GM12878 (cell line): ENCODE results near the gene NR0B1. TPM values are rescaled to one million over a fixed set of nuclear protein-coding genes. Genes with fewer than 3 reads are reported as not detected.

Source experiments
- ATAC-seq: fragments of 200-7000 bp; cut with Tn5 transposase; 3 replicates; pipeline ENCODE4 v1.9.1; 2020; ENCODE audit warnings: mild to moderate bottlenecking, moderate library complexity
- BruUV-seq: library from RNA; stranded (reverse); fragments of 400-500 nt; replicated peaks from 2 replicates; lab custom pipeline; 2021; lab: Mats Ljungman, UMichigan
- CTCF ChIA-PET: fragments of 300-600 bp; sonication (Branson Sonifier 250); formaldehyde crosslinking; extraction: SDS; loops from one replicate; lab custom pipeline; 2021; ENCODE audit warnings: inconsistent platforms; lab: Yijun Ruan, JAX
- POLR2A ChIA-PET: fragments of 350-600 bp; formaldehyde crosslinking; extraction: SDS; loops from one replicate; lab custom pipeline; 2021; ENCODE audit warnings: inconsistent platforms; lab: Charles Lee
- RAD21 ChIA-PET: fragments of 300-600 bp; sonication (Branson Sonifier 250); formaldehyde crosslinking; loops from one replicate; lab custom pipeline; 2023; ENCODE audit warnings: antibody characterized with exemption; ENCODE audit not compliant: unreplicated experiment; lab: Charles Lee
- SMC1A ChIA-PET: fragments of 300-600 bp; sonication (Branson Sonifier 250); formaldehyde crosslinking; loops from one replicate; lab custom pipeline; 2023; ENCODE audit not compliant: unreplicated experiment, uncharacterized antibody; lab: Charles Lee
- DNase-seq: peaks from one replicate; pipeline ENCODE4 v3.0.0-alpha.2; 2011; ENCODE audit warnings: low read depth, low spot score
- FAIRE-seq: peaks from 3 replicates; lab custom pipeline; 2011; peaks lifted over from hg19 to GRCh38; lab: Jason Lieb, UNC
- H2AFZ ChIP-seq: 2 replicates; pipeline ENCODE4 v1.6.0; 2011; ENCODE audit warnings: low read depth, low read length, control low read depth; ENCODE audit not compliant: control insufficient read depth
- H3K27ac ChIP-seq: 2 replicates; pipeline ENCODE4 v1.5.1; 2011; ENCODE audit warnings: control low read depth; ENCODE audit not compliant: control insufficient read depth, insufficient read depth
- H3K27me3 ChIP-seq, 2 experiments: replicated peaks in 1 of 2; 2 replicates each; pipeline versions ENCODE4 v1.6.0 to v1.6.1; 2011; ENCODE audit warnings: low read length in 1 of 2; ENCODE audit not compliant: control insufficient read depth in 2 of 2, insufficient read depth in 2 of 2
- H3K36me3 ChIP-seq, 2 experiments: 2 replicates each; pipeline ENCODE4 v1.5.1; 2011; ENCODE audit warnings: low read length in 1 of 2; ENCODE audit not compliant: control insufficient read depth in 2 of 2, insufficient read depth in 2 of 2
- H3K4me1 ChIP-seq: 2 replicates; pipeline ENCODE4 v1.6.1; 2011; ENCODE audit warnings: mild to moderate bottlenecking, low read length, moderate library complexity, mixed read lengths; ENCODE audit not compliant: control insufficient read depth, insufficient read depth
- H3K4me2 ChIP-seq: 2 replicates; pipeline ENCODE4 v1.6.0; 2011; ENCODE audit warnings: control low read depth; ENCODE audit not compliant: control insufficient read depth, insufficient read depth
- H3K4me3 ChIP-seq: fragments of 200-600 bp; sonication (generic); 2 replicates; pipeline ENCODE4 v1.5.1; 2016
- H3K79me2 ChIP-seq: 2 replicates; pipeline ENCODE4 v1.6.0; 2011; ENCODE audit warnings: low read length; ENCODE audit not compliant: control insufficient read depth, insufficient read depth
- H3K9ac ChIP-seq: 2 replicates; pipeline ENCODE4 v1.8.0; 2011; ENCODE audit warnings: low read length, control low read depth, mixed read lengths; ENCODE audit not compliant: control insufficient read depth, insufficient read depth
- H3K9me3 ChIP-seq: replicated peaks from 3 replicates; pipeline ENCODE4 v1.5.1; 2011; ENCODE audit warnings: mild to moderate bottlenecking, low read length; ENCODE audit not compliant: control insufficient read depth, insufficient read depth
- H4K20me1 ChIP-seq: 2 replicates; pipeline ENCODE4 v1.6.0; 2011; ENCODE audit not compliant: control insufficient read depth, insufficient read depth
- CTCF ChIP-seq, 3 experiments: IDR thresholded peaks in 2 of 3; conservative IDR thresholded peaks in 1 of 3; 2 replicates each; pipeline ENCODE4 v1.5.1; 2011; ENCODE audit warnings: low read depth in 3 of 3, low read length in 3 of 3, mild to moderate bottlenecking in 3 of 3, control low read depth in 2 of 3, moderate library complexity in 2 of 3, inconsistent platforms in 1 of 3, mixed read lengths in 1 of 3; ENCODE audit not compliant: control insufficient read depth in 2 of 3, insufficient read depth in 1 of 3; ENCODE audit errors: extremely low read depth in 1 of 3
- PAX8 ChIP-seq: fragments of 450-650 bp; IDR thresholded peaks from 2 replicates; pipeline ENCODE4 v1.6.1; 2017; ENCODE audit warnings: mild to moderate bottlenecking, moderate library complexity
- RFX5 ChIP-seq: IDR thresholded peaks from 2 replicates; pipeline ENCODE4 v1.6.1; 2011; ENCODE audit warnings: low read depth, low read length, improper control_type of control experiment
- TCF3 ChIP-seq: IDR thresholded peaks from 2 replicates; pipeline ENCODE4 v1.6.1; 2012; ENCODE audit warnings: low read depth, mild to moderate bottlenecking, low read length, borderline replicate concordance; ENCODE audit not compliant: insufficient read depth
- USF2 ChIP-seq: IDR thresholded peaks from 2 replicates; pipeline ENCODE4 v1.6.1; 2011; ENCODE audit warnings: low read depth, low read length, improper control_type of control experiment, borderline replicate concordance
- ZNF622 ChIP-seq: fragments of 450-650 bp; IDR thresholded peaks from 2 replicates; pipeline ENCODE4 v1.6.1; 2017; ENCODE audit warnings: mild to moderate bottlenecking, inconsistent platforms
- WGBS: methylation state at CpG from one replicate; pipeline ENCODE4 v1.1.6; 2016; ENCODE audit warnings: low lambda C conversion rate; ENCODE audit not compliant: insufficient replicate concordance, insufficient coverage; ENCODE audit errors: missing lambda C conversion rate; 5-methylcytosine and 5-hydroxymethylcytosine counted together
- in situ Hi-C: fragments of 300-500 bp; cut with MboI; formaldehyde crosslinking; loops from 9 replicates; pipeline ENCODE4 v1.14.3; 2018; ENCODE audit warnings: mixed read lengths
- intact Hi-C: fragments of 100-400 bp; cut with micrococcal nuclease; formaldehyde crosslinking; loops from one replicate; pipeline ENCODE4 v1.14.2; 2022; ENCODE audit not compliant: unreplicated experiment
- polyA plus RNA-seq, 11 experiments: library from polyadenylated mRNA; depleted of rRNA in 4 of 11; unstranded in 6 of 11; stranded (reverse) in 5 of 11; fragments of >200 nt; fragmentation: Nextera tagmentation in 4 of 11; fragmentation: Illumina TruSeq in 1 of 11; extraction: Ambion mirVana in 4 of 11; extraction: Trizol in 1 of 11; gene quantifications; 1 replicate in 1 of 11; 2 replicates in 10 of 11; pipeline versions ENCODE4 v1.2.1 to v1.2.3, GENCODE V29; 2011 to 2016; ENCODE audit warnings: inconsistent platforms in 2 of 11, missing spikeins in 2 of 11, low read depth in 1 of 11
- total RNA-seq, 4 experiments: library from RNA; depleted of rRNA in 3 of 4; stranded (reverse); fragments of >200 nt in 3 of 4; fragmentation: Illumina TruSeq in 1 of 4; extraction: Trizol in 1 of 4; gene quantifications; 2 replicates each; pipeline versions ENCODE4 v1.2.1 to v1.2.3, GENCODE V29; 2013 to 2021
- TF ChIP-seq, protein P1 (sequence below): fragments of 450-650 bp; formaldehyde crosslinking; IDR thresholded peaks from 2 replicates; pipeline ENCODE4 v1.5.0; 2022; ENCODE audit warnings: mild to moderate bottlenecking, missing genetic modification characterization

NR0B1 gene
- total and polyA plus RNA-seq, 10 of the 15 experiments (the other 5 are each of a cell fraction or from before 2014, with no cell fraction given): not detected

DNA sequence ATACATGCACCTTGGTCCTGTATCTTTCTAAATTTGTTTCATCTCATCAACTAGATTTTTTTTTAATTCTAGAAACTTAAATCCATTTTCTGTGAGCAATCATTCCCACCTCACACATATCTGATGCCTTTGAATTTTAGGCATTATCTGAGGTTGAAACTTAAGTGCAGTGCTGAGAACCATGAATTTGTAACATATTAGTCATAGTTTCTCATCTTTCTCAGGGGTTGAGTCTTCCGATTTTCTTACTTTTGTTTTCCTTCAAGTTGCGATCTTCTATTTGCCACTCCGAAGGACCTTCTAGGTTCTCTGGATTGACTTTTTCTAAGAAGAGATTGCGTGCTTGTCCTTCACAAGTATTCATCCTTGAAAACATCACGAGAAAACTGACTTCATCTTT, 3.7 kb upstream of the NR0B1 start:
- TF ChIP-seq TCF3 (no peak), CTCF (IDR thresholded peaks at IDR 0.05 in 2 of 3, conservative IDR thresholded peaks at IDR 0.05 in 1 of 3; ENCODE audit: control insufficient read depth in 2 of 3, extremely low read depth in 1 of 3, insufficient read depth in 1 of 3, low read depth in 3 of 3, low read length in 3 of 3) (no peak), PAX8 (no peak)
- TF ChIP-seq, all 136 proteins: peak for 0
- Histone ChIP-seq H3K9ac (no peak overlapping the region), H3K27ac (no peak overlapping the region), H3K9me3 (no peaks in the 10 kb centered on the region), H2AFZ (no peak overlapping the region), H3K79me2 (no peaks in the 10 kb centered on the region), H3K4me1 (no peaks in the 10 kb centered on the region), H4K20me1 (no peaks in the 10 kb centered on the region), H3K27me3 (no peaks in the 10 kb centered on the region; a peak in 2 of 4 replicates), H3K36me3 (no peaks in the 10 kb centered on the region), H3K4me3 (no peak overlapping the region), H3K4me2 (no peak overlapping the region)
- no peak for ATAC-seq
- no peak for DNase-seq
- intact Hi-C loops: no loop called here
- ChIA-PET RAD21 (no interaction called here), CTCF (no interaction called here), SMC1A (no interaction called here), POLR2A (no interaction called here)
- no TSS peak for BruUV-seq
- no peak for FAIRE-seq
- in situ Hi-C loops: no loop called here
- WGBS: 38% methylated on average over 5 of the region's 5 CpGs

DNA sequence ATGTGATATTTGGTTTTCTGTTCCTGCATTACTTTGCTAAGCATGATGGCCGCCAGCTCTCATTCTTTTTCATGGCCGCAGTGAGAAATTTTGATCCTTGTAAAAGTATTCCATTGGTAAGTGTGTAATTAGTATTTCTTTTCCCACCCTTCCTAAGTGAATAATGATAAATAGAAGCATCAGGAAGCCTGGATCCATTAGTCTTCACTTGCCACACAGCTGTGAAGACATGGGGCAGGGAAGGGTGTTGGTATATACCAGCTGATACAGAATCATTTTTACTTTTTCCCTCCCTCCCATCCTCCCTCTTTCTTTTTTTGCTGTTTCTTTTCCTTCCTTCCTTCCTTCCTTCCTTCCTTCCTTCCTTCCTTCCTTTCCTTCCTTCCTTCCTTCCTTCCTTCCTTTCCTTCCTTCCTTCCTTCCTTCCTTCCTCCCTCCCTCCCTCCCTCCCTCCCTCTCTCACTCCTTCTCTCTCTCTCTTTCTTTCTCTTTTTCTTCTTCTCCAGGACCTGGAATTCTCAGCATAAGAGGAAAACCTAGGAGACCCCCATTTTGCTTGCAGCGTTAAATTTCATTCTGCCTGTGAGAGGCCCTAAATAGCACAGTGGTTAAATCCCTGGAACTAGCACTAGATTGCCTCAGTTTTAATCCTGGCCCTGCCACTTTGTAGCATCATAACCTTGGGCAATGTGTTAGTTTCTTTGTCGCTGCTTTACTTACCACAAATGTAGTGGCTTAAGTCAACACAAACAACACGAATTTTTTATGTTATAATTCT, 1.4 kb upstream of the NR0B1 start:
- H3K4me1 ChIP-seq: no peaks in the 10 kb centered on the region
- H3K4me3 ChIP-seq: no peak overlapping the region
- H3K9me3 ChIP-seq: no peaks in the 10 kb centered on the region
- no peak overlapping the region for H2AFZ ChIP-seq
- no peak overlapping the region for H3K4me2 ChIP-seq
- ChIA-PET SMC1A (interaction anchor here (0.9 kb wide), 1 partner anchor 27 kb away, joined by 3 read pairs; no protein-coding TSS in a partner anchor), POLR2A (no interaction called here), RAD21 (no interaction called here), CTCF (interaction anchor here (0.9 kb wide), 1 partner anchor 8 kb away, joined by 3 read pairs; no protein-coding TSS in a partner anchor)
- intact Hi-C loops (no loop called here), in situ Hi-C loops (no loop called here)
- H3K9ac ChIP-seq: no peak overlapping the region
- DNase-seq (no peak), FAIRE-seq (no peak), ATAC-seq (no peak)
- H3K36me3 ChIP-seq: no peaks in the 10 kb centered on the region
- no peaks in the 10 kb centered on the region for H4K20me1 ChIP-seq
- no TSS peak for BruUV-seq
- no peaks in the 10 kb centered on the region; a peak in 3 of 4 replicates for H3K27me3 ChIP-seq
- no peaks in the 10 kb centered on the region for H3K79me2 ChIP-seq
- 46% methylated on average over 5 of the region's 5 CpGs for WGBS
- no peak overlapping the region for H3K27ac ChIP-seq
- TF ChIP-seq, protein P1, sequence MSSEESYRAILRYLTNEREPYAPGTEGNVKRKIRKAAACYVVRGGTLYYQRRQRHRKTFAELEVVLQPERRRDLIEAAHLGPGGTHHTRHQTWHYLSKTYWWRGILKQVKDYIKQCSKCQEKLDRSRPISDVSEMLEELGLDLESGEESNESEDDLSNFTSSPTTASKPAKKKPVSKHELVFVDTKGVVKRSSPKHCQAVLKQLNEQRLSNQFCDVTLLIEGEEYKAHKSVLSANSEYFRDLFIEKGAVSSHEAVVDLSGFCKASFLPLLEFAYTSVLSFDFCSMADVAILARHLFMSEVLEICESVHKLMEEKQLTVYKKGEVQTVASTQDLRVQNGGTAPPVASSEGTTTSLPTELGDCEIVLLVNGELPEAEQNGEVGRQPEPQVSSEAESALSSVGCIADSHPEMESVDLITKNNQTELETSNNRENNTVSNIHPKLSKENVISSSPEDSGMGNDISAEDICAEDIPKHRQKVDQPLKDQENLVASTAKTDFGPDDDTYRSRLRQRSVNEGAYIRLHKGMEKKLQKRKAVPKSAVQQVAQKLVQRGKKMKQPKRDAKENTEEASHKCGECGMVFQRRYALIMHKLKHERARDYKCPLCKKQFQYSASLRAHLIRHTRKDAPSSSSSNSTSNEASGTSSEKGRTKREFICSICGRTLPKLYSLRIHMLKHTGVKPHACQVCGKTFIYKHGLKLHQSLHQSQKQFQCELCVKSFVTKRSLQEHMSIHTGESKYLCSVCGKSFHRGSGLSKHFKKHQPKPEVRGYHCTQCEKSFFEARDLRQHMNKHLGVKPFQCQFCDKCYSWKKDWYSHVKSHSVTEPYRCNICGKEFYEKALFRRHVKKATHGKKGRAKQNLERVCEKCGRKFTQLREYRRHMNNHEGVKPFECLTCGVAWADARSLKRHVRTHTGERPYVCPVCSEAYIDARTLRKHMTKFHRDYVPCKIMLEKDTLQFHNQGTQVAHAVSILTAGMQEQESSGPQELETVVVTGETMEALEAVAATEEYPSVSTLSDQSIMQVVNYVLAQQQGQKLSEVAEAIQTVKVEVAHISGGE (CRISPR knock-in tag): no peak
- TF ChIP-seq ZNF622 (no peak), RFX5 (no peak), USF2 (no peak)
